H1 (cell line): ENCODE results near the gene NDUFS5. TPM values are rescaled to one million over a fixed set of nuclear protein-coding genes. Genes with fewer than 3 reads are reported as not detected.
"Not testable (repeated sequence)": the region's sequence is repeated elsewhere in the genome, so short reads cannot be mapped to it uniquely, and the experiment has no call there.

ENCODE experiments used
- CTCF ChIA-PET: fragments of 300-600 bp; sonication (Branson Sonifier 250); formaldehyde crosslinking; loops from one replicate; lab custom pipeline; 2021; ENCODE audit not compliant: partially characterized antibody; lab: Charles Lee
- POLR2A ChIA-PET: fragments of 300-600 bp; sonication (Branson Sonifier 250); formaldehyde crosslinking; loops from one replicate; lab custom pipeline; 2021; ENCODE audit warnings: inconsistent platforms; ENCODE audit not compliant: partially characterized antibody; lab: Charles Lee
- DNase-seq, 2 experiments: peaks; one replicate each; pipeline versions ENCODE4 v3.0.0 to v3.0.0-alpha.2; 2010 to 2022; ENCODE audit warnings: low spot score in 2 of 2, low read depth in 1 of 2, mixed read lengths in 1 of 2
- FAIRE-seq: peaks from 2 replicates; lab custom pipeline; 2011; peaks lifted over from hg19 to GRCh38; lab: Jason Lieb, UNC
- H2AFZ ChIP-seq: 2 replicates; pipeline ENCODE4 v1.8.1; 2012; ENCODE audit warnings: low read length, inconsistent platforms
- H2AK5ac ChIP-seq: 2 replicates; pipeline ENCODE4 v1.6.1; 2013; ENCODE audit warnings: low read depth, low read length
- H2BK120ac ChIP-seq: replicated peaks from 2 replicates; pipeline ENCODE3; 2013; ENCODE audit warnings: low read depth, low read length, inconsistent platforms
- H2BK12ac ChIP-seq: 2 replicates; pipeline ENCODE4 v1.6.1; 2013; ENCODE audit warnings: low read depth, low read length
- H2BK15ac ChIP-seq: 2 replicates; pipeline ENCODE4 v1.6.1; 2013; ENCODE audit warnings: low read length
- H2BK20ac ChIP-seq: 2 replicates; pipeline ENCODE4 v1.6.1; 2013; ENCODE audit warnings: low read length
- H2BK5ac ChIP-seq: 2 replicates; pipeline ENCODE4 v1.6.1; 2013; ENCODE audit warnings: low read depth, low read length
- H3K14ac ChIP-seq: 2 replicates; pipeline ENCODE4 v1.6.1; 2013; ENCODE audit warnings: inconsistent platforms; ENCODE audit not compliant: insufficient read length
- H3K18ac ChIP-seq: 2 replicates; pipeline ENCODE4 v1.6.1; 2013; ENCODE audit warnings: low read length; ENCODE audit errors: extremely low read depth
- H3K23ac ChIP-seq: 2 replicates; pipeline ENCODE4 v1.6.1; 2013; ENCODE audit warnings: inconsistent platforms; ENCODE audit not compliant: insufficient read length
- H3K23me2 ChIP-seq: 2 replicates; pipeline ENCODE4 v1.6.1; 2013; ENCODE audit warnings: low read depth, low read length
- H3K27ac ChIP-seq: 2 replicates; pipeline ENCODE4 v1.6.1; 2011; ENCODE audit warnings: low read depth, low read length, inconsistent platforms
- H3K27me3 ChIP-seq, 4 experiments: replicated peaks in 1 of 4; 1 replicate in 1 of 4; 2 replicates in 3 of 4; pipeline versions ENCODE4 v1.6.1 to v1.8.1; 2011 to 2013; ENCODE audit warnings: low read length in 3 of 4, mild to moderate bottlenecking in 3 of 4, inconsistent platforms in 2 of 4, mixed read lengths in 2 of 4, moderate library complexity in 1 of 4; ENCODE audit not compliant: control insufficient read depth in 3 of 4, insufficient read depth in 3 of 4; ENCODE audit errors: extremely low read depth in 1 of 4
- H3K36me3 ChIP-seq, 4 experiments: 2 replicates each; pipeline versions ENCODE4 v1.6.1 to v1.8.1; 2011 to 2013; ENCODE audit warnings: mild to moderate bottlenecking in 4 of 4, low read length in 3 of 4, moderate library complexity in 2 of 4, control low read depth in 1 of 4, inconsistent platforms in 1 of 4; ENCODE audit not compliant: insufficient read depth in 4 of 4, control insufficient read depth in 2 of 4
- H3K4ac ChIP-seq: replicated peaks from 2 replicates; pipeline ENCODE3; 2013; ENCODE audit warnings: low read length, low read depth, mixed read lengths, inconsistent platforms; ENCODE audit not compliant: insufficient read length
- H3K4me1 ChIP-seq, 4 experiments: replicated peaks in 1 of 4; 1 replicate in 1 of 4; 2 replicates in 3 of 4; pipeline versions ENCODE4 v1.6.1 to v1.8.1; 2011 to 2013; ENCODE audit warnings: low read length in 3 of 4, inconsistent platforms in 2 of 4, mixed read lengths in 1 of 4; ENCODE audit not compliant: insufficient read depth in 4 of 4, control insufficient read depth in 3 of 4
- H3K4me2 ChIP-seq, 2 experiments: 2 replicates each; pipeline versions ENCODE4 v1.6.1 to v1.8.1; 2011 to 2013; ENCODE audit warnings: low read depth in 2 of 2, low read length in 2 of 2, control low read depth in 1 of 2, inconsistent platforms in 1 of 2, mild to moderate bottlenecking in 1 of 2; ENCODE audit not compliant: insufficient read depth in 1 of 2
- H3K4me3 ChIP-seq, 4 experiments: fragments of 200-600, 300-600 bp in 1 of 4; sonication (generic), shearing (Covaris generic), sonication (Bioruptor Twin) in 1 of 4; 2 replicates each; pipeline versions ENCODE4 v1.5.1 to v1.8.1; 2011 to 2016; ENCODE audit warnings: low read length in 4 of 4, low read depth in 3 of 4, control low read depth in 2 of 4, inconsistent platforms in 2 of 4, mild to moderate bottlenecking in 2 of 4, mixed read lengths in 1 of 4, moderate library complexity in 1 of 4; ENCODE audit not compliant: insufficient read depth in 2 of 4; ENCODE audit errors: extremely low read depth in 1 of 4
- H3K56ac ChIP-seq: replicated peaks from 2 replicates; pipeline ENCODE3; 2013; ENCODE audit warnings: low read depth, mild to moderate bottlenecking, mixed read lengths, low read length, inconsistent platforms; ENCODE audit not compliant: insufficient read length
- H3K79me1 ChIP-seq: 2 replicates; pipeline ENCODE4 v1.6.1; 2013; ENCODE audit warnings: low read depth, low read length, control low read depth
- H3K79me2 ChIP-seq, 2 experiments: 2 replicates each; pipeline versions ENCODE4 v1.6.1 to v1.8.1; 2012 to 2013; ENCODE audit warnings: low read length in 2 of 2, mild to moderate bottlenecking in 2 of 2, inconsistent platforms in 1 of 2; ENCODE audit not compliant: insufficient read depth in 2 of 2, control insufficient read depth in 1 of 2
- H3K9ac ChIP-seq, 4 experiments: replicated peaks in 1 of 4; 1 replicate in 1 of 4; 2 replicates in 3 of 4; pipeline versions ENCODE4 v1.6.1 to v1.8.1; 2011 to 2013; ENCODE audit warnings: low read depth in 3 of 4, low read length in 3 of 4, control low read depth in 2 of 4, mild to moderate bottlenecking in 2 of 4, moderate library complexity in 2 of 4, inconsistent platforms in 1 of 4; ENCODE audit errors: extremely low read depth in 1 of 4
- H3K9me3 ChIP-seq, 2 experiments: 2 replicates each; pipeline versions ENCODE4 v1.6.1 to v1.8.1; 2012 to 2013; ENCODE audit warnings: mild to moderate bottlenecking in 2 of 2, moderate library complexity in 2 of 2, control low read depth in 1 of 2, inconsistent platforms in 1 of 2, low read depth in 1 of 2, low read length in 1 of 2, mixed read lengths in 1 of 2; ENCODE audit not compliant: insufficient read depth in 2 of 2
- H4K20me1 ChIP-seq, 2 experiments: replicated peaks in 1 of 2; 2 replicates each; pipeline versions ENCODE3 to v1.8.1; 2011 to 2013; ENCODE audit warnings: inconsistent platforms in 2 of 2, low read length in 2 of 2, mild to moderate bottlenecking in 1 of 2; ENCODE audit not compliant: insufficient read depth in 2 of 2, control insufficient read depth in 1 of 2
- H4K5ac ChIP-seq: 2 replicates; pipeline ENCODE4 v1.6.1; 2013; ENCODE audit warnings: low read length, low read depth, mixed read lengths, inconsistent platforms; ENCODE audit not compliant: insufficient read length
- H4K8ac ChIP-seq: 2 replicates; pipeline ENCODE4 v1.8.0; 2013; ENCODE audit warnings: mild to moderate bottlenecking, moderate library complexity, low read length, inconsistent platforms; ENCODE audit not compliant: insufficient read depth; ENCODE audit errors: extremely low read depth
- H4K91ac ChIP-seq: replicated peaks from 2 replicates; pipeline ENCODE3; 2013; ENCODE audit warnings: low read length, mixed read lengths, inconsistent platforms; ENCODE audit not compliant: insufficient read length
- WGBS, 2 experiments: shearing (Covaris generic) in 1 of 2; methylation state at CpG; one replicate each; pipeline versions ENCODE4 v1.1.6 to v1.1.7; 2013 to 2015; ENCODE audit warnings: low lambda C conversion rate in 2 of 2, mixed read lengths in 2 of 2, inconsistent platforms in 1 of 2, low coverage in 1 of 2, missing lambda C conversion rate in 1 of 2; ENCODE audit not compliant: insufficient replicate concordance in 2 of 2, insufficient coverage in 1 of 2, insufficient read length in 1 of 2; ENCODE audit errors: extremely low coverage in 1 of 2, missing lambda C conversion rate in 1 of 2; 5-methylcytosine and 5-hydroxymethylcytosine counted together
- polyA plus RNA-seq, 7 experiments: library from polyadenylated mRNA; depleted of rRNA in 3 of 7; stranded (reverse) in 5 of 7; unstranded in 2 of 7; fragments of >200 nt in 5 of 7; fragments of 200-250 nt in 2 of 7; gene quantifications; 1 replicate in 5 of 7; 2 replicates in 1 of 7; 4 replicates in 1 of 7; pipeline versions ENCODE4 v1.2.1 to v1.2.3, GENCODE V29; 2011 to 2013; ENCODE audit warnings: missing spikeins in 2 of 7, mixed read lengths in 2 of 7
- total RNA-seq: library from RNA; stranded (reverse); fragmentation: NEBNext Ultra II Directional; extraction: Animal tissue kit (Norgen Biotek cat#: 25700); gene quantifications from 2 replicates; pipeline ENCODE4 v1.2.1, GENCODE V29; 2021

Gene NDUFS5
- total and polyA plus RNA-seq, 2 of the 8 experiments (the other 6 are each of a cell fraction or from before 2014, with no cell fraction given), result 435 to 835 TPM

DNA sequence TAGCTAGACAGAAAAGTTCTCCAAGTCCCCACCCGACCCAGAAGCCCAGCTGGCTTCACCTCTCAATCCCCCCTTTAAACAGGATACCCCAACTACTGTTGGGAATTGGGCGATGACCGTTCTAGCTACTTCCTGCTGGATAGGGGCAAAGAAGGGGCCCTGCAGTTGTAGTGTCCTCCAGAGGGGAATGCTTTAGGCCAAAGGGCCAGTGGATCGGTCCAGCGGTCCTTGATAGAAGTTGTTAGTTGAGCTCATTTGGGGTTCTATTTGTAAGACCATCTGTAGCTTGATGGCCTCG, 48.0 kb upstream of the NDUFS5 start:
- not testable (repeated sequence) for H2BK5ac ChIP-seq, H2AK5ac ChIP-seq, H2BK12ac ChIP-seq, H4K20me1 ChIP-seq, H3K4me2 ChIP-seq, H3K18ac ChIP-seq, H3K4me3 ChIP-seq, FAIRE-seq, DNase-seq, H3K56ac ChIP-seq, H3K36me3 ChIP-seq, H3K4ac ChIP-seq, H3K23ac ChIP-seq, H3K27me3 ChIP-seq, H3K14ac ChIP-seq, H3K9ac ChIP-seq, H2AFZ ChIP-seq, H4K91ac ChIP-seq, H3K23me2 ChIP-seq, H2BK120ac ChIP-seq, H3K27ac ChIP-seq, H3K79me2 ChIP-seq, H4K8ac ChIP-seq, H3K4me1 ChIP-seq, H3K79me1 ChIP-seq, H4K5ac ChIP-seq, H2BK20ac ChIP-seq, H2BK15ac ChIP-seq
- H3K9me3 ChIP-seq, result peaks cover 6 to 12% of the 10 kb centered on the region in 2 experiments; a peak in 3 of 4 replicates
- POLR2A ChIA-PET, result interaction anchor here (2.3 kb wide), 1 partner anchor 24 kb away, joined by 5 read pairs; no protein-coding TSS in a partner anchor
- CTCF ChIA-PET, result interaction anchor here (0.6 to 1.2 kb wide), 3 partner anchors 10 to 22 kb away, joined by 3 to 4 read pairs (median 3); no protein-coding TSS in a partner anchor
- WGBS, 2 experiments, result 98% methylated on average over 6 of the region's 6 CpGs; no CpG with 5 or more reads in 1 of the 2 experiments

DNA sequence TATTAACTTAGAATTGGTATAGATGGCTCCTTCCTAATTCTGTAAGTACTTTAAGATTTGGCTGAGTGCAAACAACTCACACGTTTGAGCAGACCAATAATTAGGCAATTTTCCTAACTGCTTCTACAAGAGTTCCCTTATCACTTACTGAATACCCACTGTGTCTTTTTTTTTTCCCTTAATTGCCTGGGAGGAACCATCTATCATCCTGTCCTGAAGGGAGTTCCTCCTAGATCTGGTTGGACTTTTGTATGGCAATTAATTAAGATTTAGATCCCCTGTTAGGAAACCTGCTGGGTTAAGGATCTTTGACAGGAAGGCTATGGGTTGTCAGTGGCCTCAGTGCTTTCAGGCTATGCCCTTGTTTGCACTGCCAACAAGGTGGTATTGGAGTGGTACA, 46.8 kb upstream of the NDUFS5 start:
- CTCF ChIA-PET, result interaction anchor here (0.6 kb wide), 1 partner anchor 82 kb away, joined by 3 read pairs; no protein-coding TSS in a partner anchor
- H3K27me3 ChIP-seq, H3K27ac ChIP-seq, H3K56ac ChIP-seq, DNase-seq, H3K79me2 ChIP-seq, POLR2A ChIA-PET, H3K23me2 ChIP-seq, H2BK12ac ChIP-seq, H4K5ac ChIP-seq, H3K9ac ChIP-seq, H3K14ac ChIP-seq, H3K79me1 ChIP-seq, H4K8ac ChIP-seq, H4K20me1 ChIP-seq, H3K4me2 ChIP-seq, H3K18ac ChIP-seq, H2AFZ ChIP-seq, H3K23ac ChIP-seq, H3K36me3 ChIP-seq, H3K4ac ChIP-seq, H2BK15ac ChIP-seq, H2AK5ac ChIP-seq, H4K91ac ChIP-seq, H3K4me3 ChIP-seq, H2BK20ac ChIP-seq, H2BK120ac ChIP-seq, H3K4me1 ChIP-seq, H2BK5ac ChIP-seq, FAIRE-seq: not testable (repeated sequence)
- WGBS, 2 experiments, result 82% methylated on average over 1 of the region's 1 CpG; no CpG with 5 or more reads in 1 of the 2 experiments
- peaks cover 6 to 12% of the 10 kb centered on the region in 2 experiments; a peak in 3 of 4 replicates for H3K9me3 ChIP-seq
